HCT116 (cell line): ENCODE measurements around the gene HK3. TPM values are rescaled to one million over a fixed set of nuclear protein-coding genes. Genes with fewer than 3 reads are reported as not detected.

Experiments
- ATAC-seq: fragments of 200-7000 bp; cut with Tn5 transposase; 2 replicates; pipeline ENCODE4 v1.9.1; 2020; ENCODE audit warnings: mild to moderate bottlenecking, moderate library complexity
- BruUV-seq: library from RNA; stranded (reverse); fragments of 400-500 nt; replicated peaks from 2 replicates; lab custom pipeline; 2021; lab: Mats Ljungman, UMichigan
- CTCF ChIA-PET: fragments of 300-600 bp; sonication (Branson Sonifier 250); formaldehyde crosslinking; loops from one replicate; lab custom pipeline; 2021; ENCODE audit warnings: antibody characterized with exemption; lab: Charles Lee
- POLR2A ChIA-PET: fragments of 300-600, 350-600 bp; sonication (Branson Sonifier 250); formaldehyde crosslinking; loops from one replicate; lab custom pipeline; 2021; ENCODE audit warnings: antibody characterized with exemption; lab: Charles Lee
- RAD21 ChIA-PET, 2 experiments: fragments of 300-600 bp; sonication (Branson Sonifier 250); formaldehyde crosslinking; loops; one replicate each; lab custom pipeline; 2023; ENCODE audit warnings: low total read pairs in 2 of 2; ENCODE audit not compliant: uncharacterized antibody in 2 of 2, unreplicated experiment in 2 of 2, low non-redundant PET in 1 of 2; lab: Charles Lee
- DNase-seq: peaks from one replicate; pipeline ENCODE4 v3.0.0-alpha.2; 2010; ENCODE audit warnings: low read depth, low spot score
- H2AFZ ChIP-seq: fragments of 200-600 bp; shearing (Covaris generic), sonication (generic); 2 replicates; pipeline ENCODE4 v1.6.1; 2017; ENCODE audit warnings: low read depth, mixed run types, mixed read lengths, antibody characterized with exemption, low read length; ENCODE audit not compliant: poor library complexity, severe bottlenecking
- H3K27ac ChIP-seq: 2 replicates; pipeline ENCODE4 v1.5.1; 2012; ENCODE audit warnings: low read depth, low read length
- H3K27me3 ChIP-seq: fragments of 200-600 bp; sonication (generic); 2 replicates; pipeline ENCODE4 v1.6.1; 2016; ENCODE audit warnings: mixed run types, low read length, mixed read lengths; ENCODE audit not compliant: insufficient read depth
- H3K36me3 ChIP-seq, 2 experiments: fragments of 200-500 bp in 1 of 2; fragments of 200-600 bp in 1 of 2; sonication (Bioruptor generic) in 1 of 2; sonication (generic) in 1 of 2; 2 replicates each; pipeline versions ENCODE4 v1.5.1 to v1.6.1; 2014 to 2016; ENCODE audit warnings: low read length in 2 of 2, inconsistent platforms in 1 of 2, mixed read lengths in 1 of 2, mixed run types in 1 of 2; ENCODE audit not compliant: insufficient read depth in 2 of 2, control insufficient read depth in 1 of 2
- H3K4me1 ChIP-seq, 2 experiments: fragments of 200-600 bp in 1 of 2; sonication (generic) in 1 of 2; 2 replicates each; pipeline versions ENCODE4 v1.5.1 to v1.6.1; 2012 to 2017; ENCODE audit warnings: low read length in 2 of 2, inconsistent platforms in 1 of 2, mild to moderate bottlenecking in 1 of 2, mixed read lengths in 1 of 2, mixed run types in 1 of 2, moderate library complexity in 1 of 2; ENCODE audit not compliant: insufficient read depth in 2 of 2, control insufficient read depth in 1 of 2
- H3K4me2 ChIP-seq: fragments of 200-600 bp; sonication (generic); 2 replicates; pipeline ENCODE4 v1.6.1; 2017; ENCODE audit warnings: mixed run types, low read length, mixed read lengths
- H3K4me3 ChIP-seq, 2 experiments: fragments of 200-600 bp in 1 of 2; sonication (generic) in 1 of 2; replicated peaks in 1 of 2; 2 replicates each; pipeline ENCODE4 v1.5.1; 2011 to 2016; ENCODE audit warnings: low read length in 2 of 2, control low read depth in 1 of 2, low read depth in 1 of 2, mild to moderate bottlenecking in 1 of 2, mixed read lengths in 1 of 2, mixed run types in 1 of 2
- H3K79me2 ChIP-seq: fragments of 200-600 bp; sonication (generic); 2 replicates; pipeline ENCODE4 v1.6.1; 2017; ENCODE audit warnings: mild to moderate bottlenecking, mixed run types, low read length, moderate library complexity, mixed read lengths; ENCODE audit not compliant: insufficient read depth
- H3K9ac ChIP-seq: fragments of 200-600 bp; sonication (generic); 2 replicates; pipeline ENCODE4 v1.6.1; 2016; ENCODE audit warnings: low read length, mixed read lengths
- H3K9me2 ChIP-seq: fragments of 200-600 bp; sonication (generic), shearing (Covaris generic); 2 replicates; pipeline ENCODE4 v1.6.1; 2017; ENCODE audit warnings: mixed run types, mild to moderate bottlenecking, moderate library complexity; ENCODE audit not compliant: insufficient read depth
- H3K9me3 ChIP-seq, 2 experiments: fragments of 200-500 bp in 1 of 2; fragments of 200-600 bp in 1 of 2; sonication (Bioruptor generic) in 1 of 2; sonication (generic) in 1 of 2; 2 replicates each; pipeline ENCODE4 v1.6.1; 2014 to 2017; ENCODE audit warnings: low read length in 2 of 2, mixed read lengths in 2 of 2, inconsistent platforms in 1 of 2, low read depth in 1 of 2, mild to moderate bottlenecking in 1 of 2, mixed run types in 1 of 2, moderate library complexity in 1 of 2; ENCODE audit not compliant: control insufficient read depth in 1 of 2, insufficient read depth in 1 of 2
- H4K20me1 ChIP-seq: fragments of 200-600 bp; sonication (generic), shearing (Covaris generic); 2 replicates; pipeline ENCODE4 v1.6.1; 2017; ENCODE audit warnings: mixed run types, mild to moderate bottlenecking, moderate library complexity; ENCODE audit not compliant: insufficient read depth
- ATF3 ChIP-seq: IDR thresholded peaks from 2 replicates; pipeline ENCODE4 v1.6.1; 2012
- CBX3 ChIP-seq: IDR thresholded peaks from 2 replicates; pipeline ENCODE4 v1.6.1; 2012; ENCODE audit warnings: low read depth
- CTCF ChIP-seq, 3 experiments: fragments of 200-600 bp in 1 of 3; sonication (generic) in 1 of 3; IDR thresholded peaks in 2 of 3; conservative IDR thresholded peaks in 1 of 3; 2 replicates each; pipeline ENCODE4 v1.5.1; 2012 to 2017; ENCODE audit warnings: low read depth in 2 of 3, low read length in 2 of 3, antibody characterized with exemption in 1 of 3, borderline replicate concordance in 1 of 3, control low read depth in 1 of 3, mild to moderate bottlenecking in 1 of 3, mixed read lengths in 1 of 3, mixed run types in 1 of 3, moderate library complexity in 1 of 3; ENCODE audit not compliant: insufficient read depth in 1 of 3
- EGR1 ChIP-seq: IDR thresholded peaks from 2 replicates; pipeline ENCODE4 v1.6.1; 2012; ENCODE audit warnings: low read depth
- EZH2 ChIP-seq: fragments of 200-600 bp; sonication (generic); IDR thresholded peaks from 2 replicates; pipeline ENCODE4 v1.6.1; 2017; ENCODE audit warnings: antibody characterized with exemption, mixed run types
- EZH2phosphoT487 ChIP-seq: fragments of 200-600 bp; IDR thresholded peaks from 2 replicates; pipeline ENCODE4 v1.6.1; 2018; ENCODE audit warnings: antibody characterized with exemption, borderline replicate concordance
- FOSL1 ChIP-seq: IDR thresholded peaks from 2 replicates; pipeline ENCODE4 v1.6.1; 2012; ENCODE audit warnings: low read depth
- JUND ChIP-seq: IDR thresholded peaks from 2 replicates; pipeline ENCODE4 v1.6.1; 2012
- MAX ChIP-seq: IDR thresholded peaks from 2 replicates; pipeline ENCODE4 v1.6.1; 2012
- REST ChIP-seq: IDR thresholded peaks from 2 replicates; pipeline ENCODE4 v1.6.1; 2012; ENCODE audit warnings: low read depth
- SIN3A ChIP-seq: IDR thresholded peaks from 2 replicates; pipeline ENCODE4 v1.6.1; 2012; ENCODE audit warnings: low read depth
- TCF7L2 ChIP-seq: IDR thresholded peaks from 2 replicates; pipeline ENCODE4 v1.7.0; 2011; ENCODE audit warnings: borderline replicate concordance, inconsistent platforms; ENCODE audit not compliant: insufficient read depth, insufficient read length; ENCODE audit errors: extremely low read depth
- YY1 ChIP-seq: IDR thresholded peaks from 2 replicates; pipeline ENCODE4 v1.6.1; 2011; ENCODE audit warnings: low read length, low read depth, moderate library complexity, mild to moderate bottlenecking; ENCODE audit not compliant: insufficient replicate concordance; ENCODE audit errors: extremely low read depth
- ZFX ChIP-seq: fragments of 450-650 bp; IDR thresholded peaks from 2 replicates; pipeline ENCODE4 v1.6.1; 2017
- ZNF274 ChIP-seq: fragments of 200-500 bp; sonication (Bioruptor generic); IDR thresholded peaks from 2 replicates; pipeline ENCODE4 v1.6.1; 2014; ENCODE audit warnings: mild to moderate bottlenecking, low read depth, low read length, inconsistent platforms
- intact Hi-C: fragments of 100-400 bp; cut with micrococcal nuclease; formaldehyde crosslinking; loops from 2 replicates; pipeline ENCODE4 v1.10.0; 2022
- total RNA-seq: library from RNA; stranded (reverse); gene quantifications from one replicate; pipeline ENCODE4 v1.2.1, GENCODE V29; 2021; ENCODE audit not compliant: unreplicated experiment

HK3 gene
- total RNA-seq, 1 experiment from 2014 or later, result 0.30 TPM

- CTCF ChIA-PET, result no interaction called here
- no peak for DNase-seq
- intact Hi-C loops, result no loop called here
- BruUV-seq, result no TSS peak
- no peaks in the 10 kb centered on the region for H3K9me3 ChIP-seq
- no peaks in the 10 kb centered on the region for H3K27me3 ChIP-seq
- H3K9me2 ChIP-seq, result no peaks in the 10 kb centered on the region
- no peaks in the 10 kb centered on the region for H3K4me1 ChIP-seq
- no peak overlapping the region for H3K27ac ChIP-seq
- H3K36me3 ChIP-seq, result no peaks in the 10 kb centered on the region
- no peaks in the 10 kb centered on the region for H3K79me2 ChIP-seq
- no peak overlapping the region for H2AFZ ChIP-seq
- POLR2A ChIA-PET, result no interaction called here
- H4K20me1 ChIP-seq, result no peaks in the 10 kb centered on the region
- no peak for ATAC-seq
- no peak overlapping the region for H3K9ac ChIP-seq
- TF ChIP-seq EZH2 (no peak), ZFX (no peak), ZNF274 (no peak), EGR1 (no peak), EZH2phosphoT487 (no peak), SIN3A (no peak), REST (no peak), TCF7L2 (no peak), YY1 (no peak), CBX3 (no peak), ATF3 (no peak), JUND (no peak), MAX (no peak), CTCF (IDR thresholded peaks at IDR 0.05 in 2 of 3, conservative IDR thresholded peaks at IDR 0.05 in 1 of 3; ENCODE audit: borderline replicate concordance in 1 of 3, insufficient read depth in 1 of 3, low read depth in 2 of 3, low read length in 2 of 3) (no peak), FOSL1 (no peak)
- no peak overlapping the region for H3K4me3 ChIP-seq
- no peak overlapping the region for H3K4me2 ChIP-seq
- RAD21 ChIA-PET, result no interaction called here
These were observed 41.8 kb downstream of the HK3 start for GRCh38 chr5:176857216-176857893.
